HG03469 (cell line): ENCODE results near the gene MAFG.

ENCODE experiments used
- ATAC-seq: cut with Tn5 transposase; IDR thresholded peaks from one replicate; pipeline ENCODE4 v1.9.1; 2021; ENCODE audit warnings: mild to moderate bottlenecking, moderate library complexity, moderate number of reproducible peaks; ENCODE audit not compliant: unreplicated experiment

MAFG gene

DNA sequence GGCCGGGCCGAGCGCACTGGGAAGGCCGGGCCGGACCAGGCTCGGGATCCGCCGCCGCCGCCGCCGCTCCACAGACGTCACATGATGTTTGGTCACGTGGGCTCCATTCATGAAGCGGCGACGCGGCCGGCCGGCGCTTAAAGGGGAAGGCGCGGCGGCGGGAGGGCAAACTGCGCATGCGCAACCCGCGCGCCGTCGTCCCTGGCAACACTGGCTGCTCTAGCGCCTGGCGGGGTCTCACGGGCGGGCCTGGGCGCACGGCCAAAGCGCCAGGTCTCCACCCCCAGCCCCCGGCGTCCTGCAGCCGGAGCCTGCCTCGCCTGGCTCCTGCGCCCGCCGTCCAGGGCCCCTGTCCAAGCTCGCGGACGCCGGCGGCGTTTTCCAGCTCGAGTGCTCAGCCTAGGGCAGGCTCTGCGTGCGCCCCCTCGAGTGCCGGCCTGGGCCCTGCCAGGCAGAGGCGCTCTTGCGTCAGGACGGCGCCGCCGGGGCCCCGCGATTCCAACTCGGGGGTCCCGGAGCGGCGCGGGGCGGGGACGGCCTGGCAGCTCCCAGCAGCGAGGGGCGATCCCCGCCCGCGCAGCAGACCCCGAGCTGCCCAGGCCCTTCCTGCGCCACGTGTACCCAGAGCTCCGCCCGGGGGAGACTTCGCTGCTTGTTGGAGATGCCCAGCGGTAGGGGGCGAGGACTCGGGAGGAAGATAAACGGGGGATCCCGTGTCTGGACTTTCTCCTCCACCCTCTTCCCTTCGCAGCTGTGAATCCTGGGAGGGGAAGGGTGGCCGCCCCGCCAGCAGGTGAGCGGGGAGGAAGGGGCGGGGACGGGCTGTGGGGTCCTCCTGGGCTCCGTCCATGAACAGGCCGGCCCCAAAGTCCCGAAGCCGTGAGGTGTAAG, at the start of gene MAFG:
Gene MAFG (minus strand): TSS at position 83 of the 891 bp plus-strand sequence. CDS start 4,550 bp downstream, outside the sequence.
- ATAC-seq = peak; percentile 42

DNA sequence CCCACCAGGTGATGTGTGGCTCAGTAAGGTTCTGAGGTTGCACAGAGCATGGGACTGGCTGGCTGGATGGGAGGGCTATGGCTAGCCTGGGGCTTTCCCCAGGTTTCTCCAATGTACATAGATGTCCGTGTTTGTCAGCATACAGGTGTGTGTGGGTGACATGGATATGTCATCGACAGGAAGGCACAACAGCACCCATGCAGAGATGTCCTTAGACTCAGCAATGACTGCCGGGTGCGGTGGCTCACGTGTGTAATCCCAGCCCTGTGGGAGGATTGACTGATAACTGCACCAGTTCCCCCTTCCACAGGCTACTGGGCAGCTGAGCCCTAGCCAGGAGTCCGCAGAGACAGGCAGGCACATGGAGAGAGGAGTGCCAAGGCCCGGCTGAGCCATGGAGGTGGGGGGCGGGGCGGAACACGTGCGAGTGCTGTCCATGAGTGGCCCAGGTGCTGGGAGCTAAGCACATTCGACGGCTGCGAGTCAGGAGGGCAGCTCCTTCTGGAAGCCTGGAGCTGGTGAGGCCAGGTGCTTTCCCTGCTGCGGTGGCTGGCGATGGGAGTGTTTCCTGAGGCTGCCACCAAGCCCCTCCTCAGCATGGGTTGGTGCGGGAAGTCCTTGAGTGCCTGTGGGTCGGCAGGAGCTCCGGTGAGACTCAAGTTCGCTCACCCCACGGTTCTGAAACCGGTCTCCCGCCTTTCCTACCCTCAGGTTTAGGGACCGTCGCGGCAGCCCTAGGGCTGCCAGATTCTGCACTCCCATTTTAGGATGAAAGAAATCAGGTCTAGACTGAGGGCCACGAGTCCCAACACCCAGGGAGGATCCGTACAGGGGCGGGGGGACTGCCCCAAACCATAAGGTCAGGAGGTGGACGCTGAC, 49.0 kb upstream of the MAFG start:
- peak; percentile 2 for ATAC-seq

DNA sequence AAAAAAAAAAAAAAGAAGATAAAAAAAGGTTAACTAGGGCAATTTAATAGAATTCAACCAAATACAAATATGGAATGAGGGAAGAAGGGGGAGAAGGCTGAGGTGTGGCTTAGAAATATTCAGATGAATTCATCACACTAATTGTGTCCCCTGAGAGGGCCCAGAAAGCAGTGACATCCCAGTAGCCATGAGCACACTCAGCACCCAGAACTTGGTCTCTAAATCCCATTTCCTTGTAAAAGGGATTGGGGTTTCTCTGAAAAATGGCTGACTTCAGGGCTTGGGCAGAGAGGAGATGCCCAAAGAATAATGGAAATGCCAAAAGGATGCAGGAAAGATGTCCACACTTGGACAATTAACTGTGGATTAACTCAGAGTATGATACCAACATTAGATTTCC, 45.9 kb upstream of the MAFG start:
- ATAC-seq = no peak

DNA sequence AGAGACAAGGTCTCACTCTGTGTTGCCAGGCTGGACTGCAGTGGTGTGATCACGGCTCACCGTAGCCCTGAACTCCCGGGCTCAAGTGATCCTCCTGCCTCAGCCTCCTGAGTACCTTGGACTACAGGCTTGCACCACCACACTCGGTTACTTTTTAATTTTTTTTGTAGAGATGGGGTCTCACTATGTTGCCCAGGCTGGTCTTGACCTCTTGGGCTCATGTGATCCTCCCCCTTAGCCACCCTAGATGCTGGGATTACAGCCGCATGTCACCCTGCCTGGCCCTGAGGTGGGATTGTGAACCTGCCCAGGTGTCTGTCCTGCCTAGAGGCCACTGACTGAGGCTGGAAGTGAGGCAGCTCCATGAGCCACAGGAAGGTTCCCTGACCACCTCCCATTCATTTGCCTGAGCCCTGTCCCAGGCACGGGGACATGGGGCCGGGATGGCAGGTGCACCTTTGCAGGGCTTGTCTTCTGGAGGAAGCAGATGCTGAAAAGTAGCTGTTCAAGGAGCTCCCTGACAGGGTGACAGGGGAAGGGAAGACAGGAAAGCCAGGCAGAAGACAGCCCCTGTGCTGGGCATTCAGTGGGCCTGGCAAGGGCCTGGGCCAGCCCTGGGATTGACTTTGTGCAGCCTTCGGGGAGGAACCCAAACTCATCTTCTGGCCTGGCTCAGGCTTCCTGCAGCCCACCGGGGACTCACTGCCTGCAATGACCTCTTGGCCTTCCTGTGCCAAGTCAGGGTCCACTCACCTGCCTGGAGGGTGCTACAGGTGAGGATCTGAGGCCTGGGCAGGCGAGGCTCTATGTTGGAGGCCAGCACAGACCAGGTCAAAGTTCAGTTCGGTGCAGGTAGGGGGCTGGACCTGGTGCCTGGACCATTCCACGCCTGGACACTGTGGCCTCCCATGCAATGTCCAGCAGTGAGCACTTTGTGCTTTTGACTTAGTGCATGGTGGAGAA, 41.6 kb upstream of the MAFG start:
- ATAC-seq = no peak

DNA sequence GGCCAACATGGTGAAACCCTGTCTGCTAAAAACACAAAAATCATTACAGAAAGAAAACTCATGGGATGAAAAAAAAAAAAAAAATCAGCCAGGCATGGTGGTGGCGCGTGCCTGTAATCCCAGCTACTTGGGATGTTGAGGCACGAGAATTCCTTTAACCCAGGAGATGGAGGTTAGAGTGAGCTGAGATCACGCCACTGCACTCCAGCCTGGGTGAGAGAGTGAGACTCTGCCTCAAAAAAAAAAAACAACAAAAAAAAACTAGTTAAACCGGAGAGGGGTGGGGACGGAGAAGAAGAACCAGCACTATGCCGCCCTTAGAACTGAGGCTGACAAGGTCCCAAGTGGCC, 40.8 kb upstream of the MAFG start:
- ATAC-seq = no peak

DNA sequence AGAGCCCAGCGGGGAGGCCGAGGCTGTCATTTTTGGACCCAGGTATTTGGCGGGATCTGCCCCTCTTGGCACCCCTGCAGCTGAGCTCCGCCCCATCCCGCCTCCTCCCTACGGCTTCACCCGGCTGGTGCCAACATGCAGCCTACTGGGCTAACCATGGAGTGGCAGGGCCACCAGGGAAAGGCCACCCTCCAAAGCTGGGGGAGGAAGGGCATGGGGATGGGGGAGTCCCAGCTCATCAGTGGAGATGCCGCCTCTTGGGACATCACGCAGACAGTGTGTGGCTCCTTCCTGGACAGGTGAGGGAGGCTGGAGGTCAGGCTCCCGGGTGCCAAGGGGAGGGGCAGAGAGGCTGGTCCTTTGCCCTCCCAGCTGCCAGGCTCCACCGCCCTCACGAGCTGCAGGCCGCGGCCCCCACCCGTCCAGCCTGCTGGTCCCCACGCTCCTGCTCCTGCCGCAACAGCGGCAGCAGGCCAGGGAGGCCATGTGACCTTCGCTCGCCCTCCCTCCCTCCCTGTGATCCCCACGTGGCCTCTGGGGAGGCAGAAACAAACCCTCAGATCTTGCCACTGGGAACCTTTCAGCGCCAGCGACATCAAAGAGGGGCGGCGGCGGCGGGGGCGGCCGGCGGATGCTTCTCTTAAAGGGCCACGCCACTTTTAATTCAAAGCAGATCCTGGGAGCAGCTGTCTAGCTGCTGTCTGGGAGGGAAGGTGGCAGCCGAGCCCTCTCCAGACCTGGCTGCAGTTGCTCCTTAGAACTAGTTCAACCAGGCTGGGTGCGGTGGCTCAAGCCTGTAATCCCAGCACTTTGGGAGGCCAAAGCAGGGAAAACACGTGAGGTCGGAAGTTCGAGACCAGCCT, 40.2 kb upstream of the MAFG start:
- ATAC-seq = no peak

DNA sequence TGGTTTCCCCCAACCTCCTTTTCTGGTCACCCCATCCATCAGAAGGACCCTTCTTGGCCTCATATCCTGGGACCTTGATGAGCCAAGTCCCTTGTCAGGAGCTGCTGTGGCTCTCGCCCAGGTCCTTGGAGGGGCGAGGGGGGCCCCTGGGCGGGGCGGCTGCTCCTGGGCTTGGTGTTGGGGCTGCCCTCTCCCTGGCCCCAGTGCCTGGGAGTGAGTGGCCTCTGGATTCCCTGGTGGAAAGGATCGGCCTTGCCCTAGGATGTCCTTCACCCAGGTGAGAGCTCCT, 39.7 kb upstream of the MAFG start:
- no peak for ATAC-seq

DNA sequence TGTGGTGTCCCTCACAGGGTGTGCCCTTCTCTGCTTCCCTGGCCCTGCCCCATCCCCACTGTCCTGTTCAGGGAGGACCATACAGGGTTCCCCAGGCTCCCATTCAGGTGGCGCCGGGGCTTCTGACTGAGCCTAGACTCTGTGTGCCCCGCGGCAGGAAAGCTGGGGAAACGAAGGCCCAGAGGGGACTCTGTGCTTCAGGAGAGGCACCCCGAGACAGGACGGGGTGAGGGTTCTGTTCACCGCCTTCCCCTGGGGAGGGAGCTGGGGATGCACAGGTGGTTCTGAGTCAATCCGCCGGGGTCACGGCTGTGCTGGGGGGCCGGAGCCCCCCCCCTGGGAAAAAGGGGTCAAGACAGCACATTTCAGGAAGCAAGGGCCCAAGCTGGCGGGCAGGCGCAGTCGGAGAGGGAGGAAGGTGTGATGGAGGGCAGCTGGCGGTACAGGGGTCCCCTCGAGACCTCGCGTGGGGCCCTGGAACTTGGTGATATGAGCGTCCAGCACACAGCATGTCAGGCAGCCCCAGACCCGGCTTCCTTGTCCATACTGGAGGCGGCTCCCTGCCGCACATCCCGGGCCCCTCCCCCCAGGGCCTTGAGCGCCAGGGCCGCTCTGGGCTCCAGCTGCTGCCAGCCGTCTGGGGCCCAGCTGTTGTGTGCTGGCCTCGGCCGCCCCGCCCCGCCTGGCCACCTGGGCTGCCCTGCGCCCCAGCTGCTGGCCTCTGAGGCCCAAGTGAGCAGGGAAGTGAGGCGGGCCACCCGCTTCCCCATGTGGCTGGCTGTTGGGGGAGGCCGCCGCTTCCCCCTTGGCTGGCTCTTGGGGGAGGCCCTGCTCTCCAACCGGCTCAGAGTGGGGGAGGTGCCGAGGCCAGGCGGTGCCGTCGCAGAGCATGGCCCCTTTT, 39.1 kb upstream of the MAFG start:
- no peak for ATAC-seq

DNA sequence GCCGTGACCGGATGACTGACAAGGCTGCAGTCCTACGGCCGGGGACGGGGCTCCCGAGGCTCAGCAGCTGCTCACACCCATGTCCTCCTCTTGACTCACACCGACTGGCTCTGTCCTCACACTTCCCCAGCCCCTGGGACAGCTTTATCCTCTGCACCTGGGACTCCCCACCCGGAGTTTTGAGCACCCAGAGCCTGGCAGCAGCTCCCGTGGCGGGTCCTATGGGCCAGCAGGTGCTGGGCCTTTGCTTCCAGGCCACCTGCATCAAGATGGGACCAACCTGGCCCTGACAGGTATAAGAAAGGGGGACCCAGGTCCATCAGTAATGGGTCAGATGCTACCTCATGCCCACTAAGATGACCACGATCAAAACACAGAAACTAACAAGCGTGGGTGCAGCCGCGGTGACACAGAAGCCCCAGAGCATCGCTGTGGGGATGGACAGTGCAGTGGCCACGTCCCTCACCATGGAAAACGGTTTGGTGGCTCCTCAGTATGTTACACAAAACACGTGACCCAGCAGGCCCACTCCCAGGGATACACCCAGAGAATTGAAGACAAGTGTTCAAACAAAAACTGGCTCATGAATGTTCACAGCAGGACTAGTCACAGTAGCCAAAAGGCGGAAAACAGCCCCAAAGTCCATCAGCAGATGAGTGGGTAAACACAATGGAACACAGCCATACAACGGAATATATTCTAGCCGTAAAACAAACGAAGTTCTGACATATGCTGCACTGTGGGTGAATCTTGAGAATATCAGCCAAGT, 36.7 kb upstream of the MAFG start:
- ATAC-seq = no peak

DNA sequence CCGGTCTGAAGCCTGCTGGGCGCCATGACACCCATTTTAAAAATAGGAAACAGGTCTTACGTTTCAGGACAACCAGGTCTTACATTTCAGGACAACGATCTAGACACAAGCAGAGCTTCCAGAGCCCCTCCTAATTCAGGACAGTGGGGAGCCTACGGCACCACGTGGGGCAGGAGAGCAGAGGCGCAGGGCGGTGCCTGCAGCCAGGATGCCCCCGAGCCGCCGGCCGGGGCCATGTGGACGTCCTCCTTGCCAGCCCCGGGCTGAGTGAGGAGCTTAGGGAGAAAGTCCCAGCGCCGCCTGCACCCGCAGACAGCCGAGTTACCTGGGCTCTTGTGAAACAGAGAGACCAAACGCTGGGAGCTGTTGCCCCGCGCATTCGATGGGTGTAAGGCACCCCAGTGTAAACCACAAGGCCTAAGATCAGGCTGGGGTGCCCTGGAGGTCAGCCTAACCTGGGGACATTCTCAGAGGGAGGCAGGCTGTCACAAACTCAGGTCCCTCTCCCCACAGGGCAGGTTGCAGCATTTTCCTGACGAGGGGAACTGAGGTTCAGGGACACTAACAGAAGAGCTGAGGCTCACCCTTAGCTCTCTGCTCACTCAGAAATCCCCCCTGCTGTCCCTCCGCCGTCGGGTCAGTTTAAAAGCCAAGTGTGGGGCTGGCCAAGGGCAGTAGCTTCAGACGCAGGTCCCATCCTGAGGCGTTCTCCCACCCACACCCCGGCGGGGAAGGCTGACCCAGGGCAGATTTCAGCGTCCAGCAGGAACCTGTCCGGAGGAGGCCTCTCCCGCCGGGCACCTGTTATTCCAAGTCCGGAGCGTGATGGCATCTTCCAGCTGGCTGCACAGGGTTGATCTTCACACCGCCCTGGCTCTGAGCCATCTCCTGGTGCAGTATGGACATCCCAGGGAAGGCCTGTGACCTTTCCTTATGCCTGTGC, 35.2 kb upstream of the MAFG start:
- ATAC-seq = no peak

DNA sequence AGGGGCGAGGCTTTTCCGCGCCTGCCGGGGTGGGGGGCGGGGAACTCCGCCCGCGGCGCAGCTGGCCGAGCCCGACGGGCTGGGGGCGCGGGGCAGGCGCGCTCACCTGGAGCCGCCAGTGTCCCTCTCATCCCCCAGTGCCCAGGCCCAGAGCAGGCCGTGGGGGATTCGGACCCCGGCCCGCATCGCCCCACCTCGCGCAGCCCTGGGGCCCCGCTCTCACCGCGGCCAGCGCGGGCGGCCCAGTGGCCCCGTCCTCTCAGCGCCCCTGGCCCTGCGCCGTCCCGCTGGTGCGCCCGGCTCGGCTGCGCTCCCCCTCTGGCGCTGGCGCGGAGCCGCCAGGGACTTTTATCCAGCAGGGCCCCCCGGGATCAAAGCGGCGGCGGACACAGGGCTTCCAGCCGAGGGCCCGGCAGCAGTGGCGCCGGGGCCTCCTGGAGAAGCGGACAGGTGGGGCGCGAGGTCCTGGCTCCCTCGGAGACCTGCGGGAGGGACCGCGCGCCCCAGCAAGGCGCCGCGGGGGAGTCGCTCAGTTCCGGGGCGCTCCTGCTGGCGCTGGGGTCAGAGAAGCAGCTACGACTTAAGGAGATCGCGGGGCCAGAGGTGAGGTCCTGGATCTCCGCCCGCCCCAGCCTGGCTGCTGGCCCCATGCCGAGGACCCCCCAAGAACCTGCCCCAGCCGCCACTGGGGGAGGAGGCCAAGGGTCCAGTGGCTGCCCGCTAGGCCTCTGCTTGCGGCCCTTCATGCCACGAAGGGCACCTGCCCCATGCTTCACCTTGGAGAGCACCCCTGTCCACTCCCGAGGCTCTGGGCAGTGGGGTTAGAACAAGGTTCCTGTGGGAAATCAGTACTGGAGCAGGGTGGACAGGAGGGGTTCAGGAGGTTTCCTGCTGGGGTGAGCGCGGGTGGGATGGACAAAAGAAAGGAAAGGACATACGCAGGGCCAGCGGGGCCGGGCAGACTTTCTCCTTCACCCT, 34.3 kb upstream of the MAFG start:
- no peak for ATAC-seq

DNA sequence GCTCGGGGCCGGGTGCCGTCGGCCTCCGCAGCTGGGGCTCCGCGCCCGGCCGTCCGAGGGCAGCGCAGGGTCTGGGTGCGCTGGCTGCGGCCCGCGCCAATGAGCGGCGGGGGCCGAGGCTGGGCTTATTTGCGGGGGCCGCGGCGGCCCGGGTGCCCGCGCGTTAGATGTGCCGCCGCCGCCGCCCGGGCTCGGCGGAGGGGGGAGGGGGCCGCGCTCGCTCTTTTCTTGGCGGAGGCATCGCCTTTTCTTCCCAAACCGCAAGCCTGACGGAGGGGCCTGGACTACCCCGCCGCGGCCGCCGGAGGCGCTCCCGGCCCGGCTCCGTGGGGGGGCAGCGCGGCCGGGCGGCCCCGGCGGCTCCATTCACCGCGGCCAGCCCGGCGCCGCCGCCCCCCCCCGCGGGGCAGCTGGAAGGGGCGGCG, 33.6 kb upstream of the MAFG start, which contains the start of gene NOTUM:
Gene NOTUM (minus strand): TSS at position 101 of the 425 bp plus-strand sequence. CDS start 278 bp downstream, outside the sequence.
- no peak for ATAC-seq

DNA sequence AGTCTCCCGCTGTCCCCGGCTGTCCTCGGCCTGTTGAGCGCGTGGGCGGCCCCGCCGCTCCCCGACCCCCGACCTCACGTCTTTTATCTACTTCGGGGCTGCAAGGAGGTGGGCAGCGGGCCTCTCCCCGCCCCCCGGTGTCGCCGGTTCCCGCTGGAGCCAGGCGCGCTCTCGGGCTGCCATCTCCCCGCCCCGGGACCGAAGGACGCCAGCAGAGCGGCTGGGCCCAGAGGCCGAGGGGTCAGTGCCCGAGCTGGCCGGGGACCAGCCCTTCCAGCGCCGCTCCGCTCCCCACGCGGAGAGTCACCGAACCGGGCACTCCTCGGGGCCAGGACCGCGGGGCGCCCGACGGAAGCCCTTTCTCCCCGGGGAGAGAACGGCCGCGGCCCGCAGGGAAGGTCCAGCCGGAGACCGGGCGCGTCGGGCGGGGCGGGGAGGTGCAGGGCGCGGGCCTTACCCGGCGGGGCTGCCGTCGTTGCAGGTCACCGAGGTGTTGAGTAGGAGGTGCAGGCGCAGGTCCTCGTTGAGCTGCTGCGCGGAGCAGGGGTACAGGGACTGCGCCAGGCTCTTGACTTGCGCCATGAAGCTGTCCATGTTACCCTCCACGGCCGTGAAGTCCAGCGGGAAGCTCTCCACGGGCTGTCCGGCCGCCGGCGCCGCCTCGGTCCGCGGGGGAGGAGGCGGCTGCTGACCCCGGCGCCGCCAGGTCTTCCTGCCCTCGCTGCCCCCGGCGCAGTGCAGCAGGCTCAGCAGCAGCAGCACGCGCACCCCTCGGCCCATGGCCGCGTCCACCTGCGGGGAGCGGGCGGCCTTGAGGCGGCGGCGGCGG, 32.8 kb upstream of the MAFG start:
- ATAC-seq = no peak

DNA sequence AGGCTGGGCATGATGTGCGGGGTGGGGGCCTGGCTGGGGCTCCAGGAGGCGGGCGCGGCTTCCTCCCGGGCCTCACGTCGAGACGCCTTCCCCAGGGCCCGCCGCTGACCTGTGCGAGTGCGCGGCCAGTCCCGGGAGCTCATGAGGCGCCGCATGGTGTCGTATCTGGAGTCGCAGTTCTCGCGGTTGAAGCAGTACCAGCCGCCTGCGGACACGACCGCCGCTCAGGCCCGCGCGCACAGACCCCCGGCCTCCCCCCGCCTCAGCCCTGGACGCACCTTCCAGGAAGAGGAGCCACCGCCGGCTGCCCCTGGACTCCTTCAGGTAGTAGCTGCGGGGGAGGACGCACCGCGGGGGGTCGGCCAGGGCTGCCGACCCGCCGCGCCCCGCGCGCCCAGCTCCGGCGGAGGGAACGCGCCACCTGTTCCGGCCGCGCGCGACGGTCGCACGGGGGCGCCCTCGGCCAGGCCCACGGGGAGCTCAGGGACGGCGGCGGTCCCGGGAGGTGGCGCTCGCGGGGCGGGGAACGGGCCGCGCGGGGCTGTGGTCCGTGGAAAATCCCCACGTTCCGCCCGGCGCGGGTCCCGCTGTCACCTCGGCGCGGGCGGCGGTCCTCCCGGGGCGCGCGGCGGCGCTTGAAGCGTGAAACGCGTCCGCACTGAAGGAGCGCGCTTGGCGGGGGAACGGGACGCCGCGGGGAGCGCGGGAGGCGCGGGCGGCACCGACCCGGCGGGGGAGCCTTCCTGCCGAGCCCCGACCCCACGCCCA, 32.0 kb upstream of the MAFG start:
- no peak for ATAC-seq
